ENCODE data around the gene NPAS3.

Gene NPAS3

GRCh38 chr14:33674927-33675326, 736.2 kb downstream of the NPAS3 start:
- H3K27me3 ChIP-seq (ENCODE audit: control insufficient read depth in 1 of 2, insufficient read depth in 2 of 2, low read length in 2 of 2), result no peaks in the 10 kb centered on the region
- no peak overlapping the region for H3K27ac ChIP-seq (ENCODE audit: low read length)
- no peaks in the 10 kb centered on the region for H3K36me3 ChIP-seq (ENCODE audit: control insufficient read depth in 2 of 2, insufficient read depth in 2 of 2, low read length in 2 of 2)
- H3K4me3 ChIP-seq (ENCODE audit: low read length in 2 of 2), result no peak overlapping the region
- no peaks in the 10 kb centered on the region for H3K9me3 ChIP-seq (ENCODE audit: control insufficient read depth in 2 of 2, low read length in 2 of 2)
- no peaks in the 10 kb centered on the region for H3K4me1 ChIP-seq (ENCODE audit: control insufficient read depth, insufficient read depth, low read length)
- H3K9ac ChIP-seq (ENCODE audit: low read length in 2 of 2), result no peak overlapping the region

GRCh38 chr14:33675415-33676130, 736.9 kb downstream of the NPAS3 start:
- no peaks in the 10 kb centered on the region for H3K9me3 ChIP-seq (ENCODE audit: control insufficient read depth in 2 of 2, low read length in 2 of 2)
- H3K36me3 ChIP-seq (ENCODE audit: control insufficient read depth in 2 of 2, insufficient read depth in 2 of 2, low read length in 2 of 2), result no peaks in the 10 kb centered on the region
- no peaks in the 10 kb centered on the region for H3K4me1 ChIP-seq (ENCODE audit: control insufficient read depth, insufficient read depth, low read length)
- no peak overlapping the region for H3K4me3 ChIP-seq (ENCODE audit: low read length in 2 of 2)
- no peaks in the 10 kb centered on the region for H3K27me3 ChIP-seq (ENCODE audit: control insufficient read depth in 1 of 2, insufficient read depth in 2 of 2, low read length in 2 of 2)
- H3K27ac ChIP-seq (ENCODE audit: low read length), result no peak overlapping the region
- H3K9ac ChIP-seq (ENCODE audit: low read length in 2 of 2), result no peak overlapping the region

GRCh38 chr14:33676135-33676566, 737.5 kb downstream of the NPAS3 start:
- H3K9me3 ChIP-seq (ENCODE audit: control insufficient read depth in 2 of 2, low read length in 2 of 2), result no peaks in the 10 kb centered on the region
- H3K4me1 ChIP-seq (ENCODE audit: control insufficient read depth, insufficient read depth, low read length), result no peaks in the 10 kb centered on the region
- H3K27ac ChIP-seq (ENCODE audit: low read length), result no peak overlapping the region
- H3K9ac ChIP-seq (ENCODE audit: low read length in 2 of 2), result no peak overlapping the region
- H3K4me3 ChIP-seq (ENCODE audit: low read length in 2 of 2), result no peak overlapping the region
- no peaks in the 10 kb centered on the region for H3K27me3 ChIP-seq (ENCODE audit: control insufficient read depth in 1 of 2, insufficient read depth in 2 of 2, low read length in 2 of 2)
- H3K36me3 ChIP-seq (ENCODE audit: control insufficient read depth in 2 of 2, insufficient read depth in 2 of 2, low read length in 2 of 2), result no peaks in the 10 kb centered on the region

- H3K9me3 ChIP-seq (ENCODE audit: control insufficient read depth in 2 of 2, low read length in 2 of 2), result no peaks in the 10 kb centered on the region
- no peak overlapping the region for H3K9ac ChIP-seq (ENCODE audit: low read length in 2 of 2)
- no peaks in the 10 kb centered on the region for H3K4me1 ChIP-seq (ENCODE audit: control insufficient read depth, insufficient read depth, low read length)
- no peak overlapping the region for H3K27ac ChIP-seq (ENCODE audit: low read length)
- no peaks in the 10 kb centered on the region for H3K36me3 ChIP-seq (ENCODE audit: control insufficient read depth in 2 of 2, insufficient read depth in 2 of 2, low read length in 2 of 2)
- H3K27me3 ChIP-seq (ENCODE audit: control insufficient read depth in 1 of 2, insufficient read depth in 2 of 2, low read length in 2 of 2), result no peaks in the 10 kb centered on the region
- H3K4me3 ChIP-seq (ENCODE audit: low read length in 2 of 2), result no peak overlapping the region
Observed at GRCh38 chr14:33676891-33677290, 738.2 kb downstream of the NPAS3 start.

- Histone ChIP-seq H3K27ac (ENCODE audit: low read length) (no peak overlapping the region), H3K4me1 (ENCODE audit: control insufficient read depth, insufficient read depth, low read length) (peaks cover 4% of the 10 kb centered on the region), H3K9me3 (ENCODE audit: control insufficient read depth in 2 of 2, low read length in 2 of 2) (no peaks in the 10 kb centered on the region), H3K9ac (ENCODE audit: low read length in 2 of 2) (no peak overlapping the region), H3K27me3 (ENCODE audit: control insufficient read depth in 1 of 2, insufficient read depth in 2 of 2, low read length in 2 of 2) (no peaks in the 10 kb centered on the region), H3K4me3 (ENCODE audit: low read length in 2 of 2) (no peak overlapping the region), H3K36me3 (ENCODE audit: control insufficient read depth in 2 of 2, insufficient read depth in 2 of 2, low read length in 2 of 2) (no peaks in the 10 kb centered on the region)
Observed at GRCh38 chr14:33678005-33678404, 739.3 kb downstream of the NPAS3 start.

- Histone ChIP-seq H3K36me3 (ENCODE audit: control insufficient read depth in 2 of 2, insufficient read depth in 2 of 2, low read length in 2 of 2) (no peaks in the 10 kb centered on the region), H3K27ac (ENCODE audit: low read length) (no peak overlapping the region), H3K27me3 (ENCODE audit: control insufficient read depth in 1 of 2, insufficient read depth in 2 of 2, low read length in 2 of 2) (no peaks in the 10 kb centered on the region), H3K9ac (ENCODE audit: low read length in 2 of 2) (no peak overlapping the region), H3K4me1 (ENCODE audit: control insufficient read depth, insufficient read depth, low read length) (peaks cover 4% of the 10 kb centered on the region), H3K9me3 (ENCODE audit: control insufficient read depth in 2 of 2, low read length in 2 of 2) (no peaks in the 10 kb centered on the region), H3K4me3 (ENCODE audit: low read length in 2 of 2) (no peak overlapping the region)
Observed at GRCh38 chr14:33679025-33679424, 740.3 kb downstream of the NPAS3 start.

GRCh38 chr14:33679461-33680225, 741.0 kb downstream of the NPAS3 start:
- Histone ChIP-seq H3K9me3 (ENCODE audit: control insufficient read depth in 2 of 2, low read length in 2 of 2) (no peaks in the 10 kb centered on the region), H3K27me3 (ENCODE audit: control insufficient read depth in 1 of 2, insufficient read depth in 2 of 2, low read length in 2 of 2) (no peaks in the 10 kb centered on the region), H3K36me3 (ENCODE audit: control insufficient read depth in 2 of 2, insufficient read depth in 2 of 2, low read length in 2 of 2) (no peaks in the 10 kb centered on the region)

GRCh38 chr14:33680873-33681272, 742.2 kb downstream of the NPAS3 start:
- H3K36me3 ChIP-seq (ENCODE audit: control insufficient read depth in 2 of 2, insufficient read depth in 2 of 2, low read length in 2 of 2), result no peaks in the 10 kb centered on the region
- no peaks in the 10 kb centered on the region for H3K27me3 ChIP-seq (ENCODE audit: control insufficient read depth in 1 of 2, insufficient read depth in 2 of 2, low read length in 2 of 2)
- no peak overlapping the region for H3K27ac ChIP-seq (ENCODE audit: low read length)
- no peak overlapping the region for H3K4me3 ChIP-seq (ENCODE audit: low read length in 2 of 2)
- no peak overlapping the region for H3K9ac ChIP-seq (ENCODE audit: low read length in 2 of 2)
- H3K9me3 ChIP-seq (ENCODE audit: control insufficient read depth in 2 of 2, low read length in 2 of 2), result no peaks in the 10 kb centered on the region
- H3K4me1 ChIP-seq (ENCODE audit: control insufficient read depth, insufficient read depth, low read length), result peaks cover 4% of the 10 kb centered on the region

More at GRCh38 chr14:33679461-33680225, 741.0 kb downstream of the NPAS3 start:
- H3K9ac ChIP-seq (ENCODE audit: low read length in 2 of 2), result no peak overlapping the region
- no peak overlapping the region for H3K4me3 ChIP-seq (ENCODE audit: low read length in 2 of 2)
- peaks cover 4% of the 10 kb centered on the region for H3K4me1 ChIP-seq (ENCODE audit: control insufficient read depth, insufficient read depth, low read length)
- H3K27ac ChIP-seq (ENCODE audit: low read length), result no peak overlapping the region

- no peak overlapping the region for H3K9ac ChIP-seq (ENCODE audit: low read length in 2 of 2)
- no peaks in the 10 kb centered on the region for H3K9me3 ChIP-seq (ENCODE audit: control insufficient read depth in 2 of 2, low read length in 2 of 2)
- no peaks in the 10 kb centered on the region for H3K27me3 ChIP-seq (ENCODE audit: control insufficient read depth in 1 of 2, insufficient read depth in 2 of 2, low read length in 2 of 2)
- peaks cover 4% of the 10 kb centered on the region for H3K4me1 ChIP-seq (ENCODE audit: control insufficient read depth, insufficient read depth, low read length)
- H3K4me3 ChIP-seq (ENCODE audit: low read length in 2 of 2), result no peak overlapping the region
- no peaks in the 10 kb centered on the region for H3K36me3 ChIP-seq (ENCODE audit: control insufficient read depth in 2 of 2, insufficient read depth in 2 of 2, low read length in 2 of 2)
- no peak overlapping the region for H3K27ac ChIP-seq (ENCODE audit: low read length)
Observed at GRCh38 chr14:33682760-33683159, 744.1 kb downstream of the NPAS3 start.

- H3K27ac ChIP-seq (ENCODE audit: low read length), result no peak overlapping the region
- no peaks in the 10 kb centered on the region for H3K27me3 ChIP-seq (ENCODE audit: control insufficient read depth in 1 of 2, insufficient read depth in 2 of 2, low read length in 2 of 2)
- H3K4me1 ChIP-seq (ENCODE audit: control insufficient read depth, insufficient read depth, low read length), result peaks cover 4% of the 10 kb centered on the region
- H3K9me3 ChIP-seq (ENCODE audit: control insufficient read depth in 2 of 2, low read length in 2 of 2), result no peaks in the 10 kb centered on the region
- no peak overlapping the region for H3K4me3 ChIP-seq (ENCODE audit: low read length in 2 of 2)
- no peaks in the 10 kb centered on the region for H3K36me3 ChIP-seq (ENCODE audit: control insufficient read depth in 2 of 2, insufficient read depth in 2 of 2, low read length in 2 of 2)
- H3K9ac ChIP-seq (ENCODE audit: low read length in 2 of 2), result no peak overlapping the region
Observed at GRCh38 chr14:33685026-33685425, 746.3 kb downstream of the NPAS3 start.

- Histone ChIP-seq H3K27me3 (ENCODE audit: control insufficient read depth in 1 of 2, insufficient read depth in 2 of 2, low read length in 2 of 2) (no peaks in the 10 kb centered on the region), H3K4me3 (ENCODE audit: low read length in 2 of 2) (no peak overlapping the region), H3K9ac (ENCODE audit: low read length in 2 of 2) (no peak overlapping the region), H3K36me3 (ENCODE audit: control insufficient read depth in 2 of 2, insufficient read depth in 2 of 2, low read length in 2 of 2) (no peaks in the 10 kb centered on the region), H3K4me1 (ENCODE audit: control insufficient read depth, insufficient read depth, low read length) (peaks cover 4% of the 10 kb centered on the region), H3K9me3 (ENCODE audit: control insufficient read depth in 2 of 2, low read length in 2 of 2) (no peaks in the 10 kb centered on the region), H3K27ac (ENCODE audit: low read length) (no peak overlapping the region)
Observed at GRCh38 chr14:33685698-33686097, 747.0 kb downstream of the NPAS3 start.
